ENCODE results near the gene PPM1D. TPM values are rescaled to one million over a fixed set of nuclear protein-coding genes. Genes with fewer than 3 reads are reported as not detected.
"Not testable (repeated sequence)": the region's sequence is repeated elsewhere in the genome, so short reads cannot be mapped to it uniquely, and the experiment has no call there.

The PPM1D gene
- 10 to 100 TPM; 19.3 to 22.4 TPM for total RNA-seq

- H3K27me3 Mint-ChIP-seq, result no peaks in the 10 kb centered on the region
- H3K36me3 Mint-ChIP-seq (ENCODE audit: low read depth), result peaks cover 12% of the 10 kb centered on the region
- H3K4me3 Mint-ChIP-seq, result peak within 1 kb of the TSS; percentile 89
- ChIA-PET POLR2A (interaction anchor here (0.6 to 1.3 kb wide), 6 partner anchors 9 to 244 kb away, joined by 3 to 5 read pairs (median 4); partner anchors contain the start of gene BCAS3), CTCF (interaction anchor here (1.1 to 2.0 kb wide), 4 partner anchors 14 to 78 kb away, joined by 3 to 5 read pairs (median 4); partner anchors contain the start of gene BCAS3)
- H3K9me3 Mint-ChIP-seq, result no peaks in the 10 kb centered on the region
- peaks cover 43% of the 10 kb centered on the region for H3K4me1 Mint-ChIP-seq
- peak; percentile 98 for DNase-seq
- H3K27ac Mint-ChIP-seq, result peak within 1 kb of the TSS; percentile 93
These were observed at the start of gene PPM1D for GRCh38 chr17:60599620-60600489. TSS of gene PPM1D (plus strand) at chr17:60600193. CDS start at chr17:60600415, 222 bp downstream.

DNA sequence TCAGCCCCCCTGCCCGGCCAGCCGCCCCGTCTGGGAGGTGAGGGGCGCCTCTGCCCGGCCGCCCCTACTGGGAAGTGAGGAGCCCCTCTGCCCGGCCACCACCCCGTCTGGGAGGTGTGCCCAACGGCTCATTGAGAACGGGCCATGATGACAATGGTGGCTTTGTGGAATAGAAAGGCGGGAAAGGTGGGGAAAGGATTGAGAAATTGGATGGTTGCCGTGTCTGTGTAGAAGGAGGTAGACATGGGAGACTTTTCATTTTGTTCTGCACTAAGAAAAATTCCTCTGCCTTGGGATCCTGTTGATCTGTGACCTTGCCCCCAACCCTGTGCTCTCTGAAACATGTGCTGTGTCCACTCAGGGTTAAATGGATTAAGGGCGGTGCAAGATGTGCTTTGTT is 47.7 kb upstream of the PPM1D start:
- POLR2A ChIA-PET; H3K27ac Mint-ChIP-seq; H3K4me3 Mint-ChIP-seq; CTCF ChIA-PET; DNase-seq; H3K27me3 Mint-ChIP-seq; H3K9me3 Mint-ChIP-seq; H3K4me1 Mint-ChIP-seq; H3K36me3 Mint-ChIP-seq (ENCODE audit: low read depth): not testable (repeated sequence)

DNA sequence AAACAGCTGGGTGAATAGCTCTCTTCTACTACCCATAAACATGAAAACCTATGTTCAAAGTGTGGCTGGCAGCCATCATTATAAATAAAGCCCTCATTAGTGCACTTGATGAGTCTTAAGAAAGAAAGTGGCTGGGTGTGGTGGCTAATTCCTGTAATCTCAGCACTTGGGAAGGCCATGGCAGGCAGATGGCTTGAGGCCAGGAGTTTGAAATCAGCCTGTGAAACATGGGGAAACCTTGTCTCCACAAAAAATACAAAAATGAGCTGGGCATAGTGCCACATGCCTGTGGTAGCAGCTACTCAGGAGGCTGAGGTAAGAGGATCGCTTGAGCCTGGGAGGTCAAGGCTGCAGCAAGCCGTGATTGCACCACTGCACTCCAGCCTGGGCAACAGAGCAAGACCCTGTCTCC is 45.6 kb upstream of the PPM1D start:
- no peaks in the 10 kb centered on the region for H3K4me1 Mint-ChIP-seq
- H3K27ac Mint-ChIP-seq, result no peak overlapping the region
- DNase-seq, result no peak
- peaks cover 24% of the 10 kb centered on the region for H3K9me3 Mint-ChIP-seq
- H3K4me3 Mint-ChIP-seq, result no peak overlapping the region
- H3K36me3 Mint-ChIP-seq (ENCODE audit: low read depth), result no peaks in the 10 kb centered on the region
- peaks cover 2% of the 10 kb centered on the region for H3K27me3 Mint-ChIP-seq
- ChIA-PET POLR2A (no interaction called here), CTCF (no interaction called here)

DNA sequence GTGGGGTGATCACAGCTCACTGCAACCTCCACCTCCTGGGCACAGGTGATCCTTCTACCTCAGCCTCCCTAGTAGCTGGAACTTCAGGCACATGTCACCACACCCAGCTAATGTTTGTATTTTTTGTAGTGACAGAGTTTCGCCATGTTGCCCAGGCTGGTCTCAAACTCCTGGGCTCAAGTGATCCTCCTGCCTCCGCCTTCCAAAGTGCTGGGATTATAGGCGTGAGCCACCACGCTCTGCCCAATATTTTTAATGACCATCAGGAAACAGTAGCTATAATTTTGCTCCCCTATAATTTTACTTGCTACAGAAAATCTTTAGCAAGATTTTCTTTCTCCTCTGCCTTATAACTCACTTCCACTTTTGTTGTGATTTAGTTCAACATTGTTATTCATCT is 44.2 kb upstream of the PPM1D start:
- Mint-ChIP-seq H3K4me1 (no peaks in the 10 kb centered on the region), H3K27ac (no peak overlapping the region), H3K4me3 (no peak overlapping the region), H3K9me3 (peaks cover 24% of the 10 kb centered on the region), H3K27me3 (peaks cover 2% of the 10 kb centered on the region), H3K36me3 (ENCODE audit: low read depth) (no peaks in the 10 kb centered on the region)
- ChIA-PET CTCF (no interaction called here), POLR2A (no interaction called here)
- no peak for DNase-seq

GRCh38 chr17:60557805-60558204 is 42.2 kb upstream of the PPM1D start:
- ChIA-PET CTCF (interaction anchor here (0.7 to 1.1 kb wide), 2 partner anchors 12 to 213 kb away, joined by 4 to 5 read pairs; no protein-coding TSS in a partner anchor), POLR2A (no interaction called here)
- no peaks in the 10 kb centered on the region for H3K4me1 Mint-ChIP-seq
- DNase-seq, result no peak
- H3K9me3 Mint-ChIP-seq, result peaks cover 24% of the 10 kb centered on the region
- peaks cover 3% of the 10 kb centered on the region for H3K27me3 Mint-ChIP-seq
- H3K4me3 Mint-ChIP-seq, result no peak overlapping the region
- no peaks in the 10 kb centered on the region for H3K36me3 Mint-ChIP-seq (ENCODE audit: low read depth)
- no peak overlapping the region for H3K27ac Mint-ChIP-seq

DNA sequence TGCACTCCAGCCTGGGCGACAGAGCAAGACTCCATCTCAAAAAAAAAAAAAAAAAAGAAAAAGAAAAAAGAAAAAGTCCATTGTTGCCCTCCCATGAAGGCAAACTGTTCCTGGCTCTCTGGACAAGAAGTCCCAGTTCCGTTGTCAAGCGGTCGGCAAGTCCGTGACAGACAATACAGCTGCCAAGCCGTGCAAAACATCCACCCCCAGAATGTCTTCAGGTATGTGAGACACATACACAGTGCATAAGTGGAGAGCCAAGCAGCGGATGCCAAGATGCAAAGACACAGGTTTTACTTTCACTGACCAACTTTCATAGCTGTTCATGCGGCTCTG is 40.4 kb upstream of the PPM1D start:
- CTCF ChIA-PET, result interaction anchor here (0.7 to 0.8 kb wide), 2 partner anchors 10 to 211 kb away, joined by 3 to 4 read pairs; no protein-coding TSS in a partner anchor
- H3K36me3 Mint-ChIP-seq (ENCODE audit: low read depth), result no peaks in the 10 kb centered on the region

GRCh38 chr17:60559995-60560859 is 39.8 kb upstream of the PPM1D start:
- Mint-ChIP-seq H3K4me3 (no peak overlapping the region), H3K27me3 (peaks cover 7% of the 10 kb centered on the region), H3K9me3 (peaks cover 24% of the 10 kb centered on the region), H3K27ac (no peak overlapping the region), H3K4me1 (no peaks in the 10 kb centered on the region), H3K36me3 (ENCODE audit: low read depth) (no peaks in the 10 kb centered on the region)
- CTCF ChIA-PET, result no interaction called here
- POLR2A ChIA-PET, result no interaction called here
- no peak for DNase-seq

More for the DNA sequence above, 40.4 kb upstream of the PPM1D start:
- Mint-ChIP-seq H3K9me3 (peaks cover 24% of the 10 kb centered on the region), H3K27me3 (peaks cover 7% of the 10 kb centered on the region), H3K4me3 (no peak overlapping the region), H3K4me1 (no peaks in the 10 kb centered on the region), H3K27ac (no peak overlapping the region)
- no peak for DNase-seq
- POLR2A ChIA-PET, result no interaction called here

GRCh38 chr17:60560860-60561257 is 39.1 kb upstream of the PPM1D start:
- CTCF ChIA-PET, result no interaction called here
- Mint-ChIP-seq H3K4me1 (no peaks in the 10 kb centered on the region), H3K27me3 (peaks cover 7% of the 10 kb centered on the region), H3K36me3 (ENCODE audit: low read depth) (no peaks in the 10 kb centered on the region), H3K4me3 (no peak overlapping the region), H3K9me3 (peaks cover 24% of the 10 kb centered on the region), H3K27ac (no peak overlapping the region)
- POLR2A ChIA-PET, result no interaction called here
- DNase-seq, result no peak

DNA sequence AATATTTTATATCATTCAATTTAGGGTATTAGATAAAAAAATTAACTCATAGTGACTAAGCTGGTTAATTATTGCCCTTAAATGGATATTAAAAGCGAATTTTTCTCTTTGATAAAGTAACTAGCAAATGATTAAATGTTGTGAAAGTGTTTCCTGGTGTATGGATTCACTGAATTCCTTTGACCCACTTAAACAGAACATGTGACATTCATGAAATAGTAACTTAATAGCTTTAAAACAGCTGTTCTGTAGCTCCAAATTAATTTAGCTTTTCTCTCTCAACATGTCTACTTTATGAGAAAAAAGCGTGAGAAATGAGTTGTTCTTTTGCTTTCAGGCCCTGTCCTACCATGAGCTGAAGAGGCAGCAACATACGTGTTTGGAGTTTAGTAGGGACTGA is 37.6 kb upstream of the PPM1D start:
- peaks cover 5% of the 10 kb centered on the region for H3K27me3 Mint-ChIP-seq
- CTCF ChIA-PET, result interaction anchor here (0.6 to 1.0 kb wide), 3 partner anchors 13 to 246 kb away, joined by 3 to 4 read pairs (median 3); no protein-coding TSS in a partner anchor
- no peaks in the 10 kb centered on the region for H3K4me1 Mint-ChIP-seq
- POLR2A ChIA-PET, result no interaction called here
- DNase-seq, result no peak
- peaks cover 15% of the 10 kb centered on the region for H3K9me3 Mint-ChIP-seq
- H3K27ac Mint-ChIP-seq, result no peak overlapping the region
- H3K36me3 Mint-ChIP-seq (ENCODE audit: low read depth), result no peaks in the 10 kb centered on the region
- no peak overlapping the region for H3K4me3 Mint-ChIP-seq

DNA sequence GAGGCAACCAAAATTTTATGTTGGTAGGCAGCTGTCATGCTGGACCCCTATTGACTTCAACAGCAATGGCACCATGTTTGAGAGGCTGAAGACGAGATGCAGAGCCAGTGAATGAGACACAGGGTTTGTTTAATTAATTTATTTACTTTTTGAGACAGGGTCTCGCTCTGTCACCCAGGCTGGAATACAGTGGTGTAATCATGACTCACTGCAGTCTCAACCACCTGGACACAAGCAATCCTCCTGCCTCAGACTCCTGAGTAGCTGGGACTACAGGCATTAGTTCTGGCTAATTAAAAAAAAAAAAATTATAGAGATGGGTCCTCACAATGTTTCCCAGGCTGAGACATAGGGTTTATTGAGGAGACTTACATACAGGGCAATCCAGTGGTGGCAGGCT is 36.2 kb upstream of the PPM1D start:
- no peak for DNase-seq
- Mint-ChIP-seq H3K4me3 (no peak overlapping the region), H3K27me3 (peaks cover 5% of the 10 kb centered on the region), H3K27ac (no peak overlapping the region), H3K4me1 (no peaks in the 10 kb centered on the region), H3K9me3 (peaks cover 3% of the 10 kb centered on the region), H3K36me3 (ENCODE audit: low read depth) (no peaks in the 10 kb centered on the region)
- ChIA-PET POLR2A (no interaction called here), CTCF (interaction anchor here (0.6 kb wide), 1 partner anchor 173 kb away, joined by 4 read pairs; no protein-coding TSS in a partner anchor)

DNA sequence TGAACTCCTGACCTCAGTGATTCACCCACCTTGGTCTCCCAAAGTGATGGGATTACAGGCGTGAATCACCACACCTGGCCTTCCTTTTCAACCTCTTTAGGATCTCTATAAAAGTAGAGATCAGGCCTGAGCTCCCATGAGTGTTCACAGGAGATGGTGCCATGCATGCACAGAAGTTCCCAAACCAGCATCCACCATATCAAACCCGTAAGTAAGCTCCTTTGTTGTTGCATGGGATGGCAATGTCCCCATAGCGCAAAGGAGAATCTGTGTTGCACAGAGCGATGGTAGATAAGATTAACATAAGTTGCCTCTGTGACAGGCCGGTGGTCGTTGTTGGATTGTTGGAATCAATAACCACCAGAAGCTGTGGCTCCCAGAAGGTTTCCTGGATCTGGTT is 34.8 kb upstream of the PPM1D start:
- Mint-ChIP-seq H3K27ac (no peak overlapping the region), H3K9me3 (no peaks in the 10 kb centered on the region), H3K27me3 (peaks cover 5% of the 10 kb centered on the region), H3K4me3 (no peak overlapping the region), H3K36me3 (ENCODE audit: low read depth) (no peaks in the 10 kb centered on the region), H3K4me1 (peaks cover 3% of the 10 kb centered on the region)
- ChIA-PET POLR2A (no interaction called here), CTCF (interaction anchor here (0.6 to 1.4 kb wide), 3 partner anchors 31 to 390 kb away, joined by 3 to 4 read pairs (median 3); no protein-coding TSS in a partner anchor)
- DNase-seq, result no peak

DNA sequence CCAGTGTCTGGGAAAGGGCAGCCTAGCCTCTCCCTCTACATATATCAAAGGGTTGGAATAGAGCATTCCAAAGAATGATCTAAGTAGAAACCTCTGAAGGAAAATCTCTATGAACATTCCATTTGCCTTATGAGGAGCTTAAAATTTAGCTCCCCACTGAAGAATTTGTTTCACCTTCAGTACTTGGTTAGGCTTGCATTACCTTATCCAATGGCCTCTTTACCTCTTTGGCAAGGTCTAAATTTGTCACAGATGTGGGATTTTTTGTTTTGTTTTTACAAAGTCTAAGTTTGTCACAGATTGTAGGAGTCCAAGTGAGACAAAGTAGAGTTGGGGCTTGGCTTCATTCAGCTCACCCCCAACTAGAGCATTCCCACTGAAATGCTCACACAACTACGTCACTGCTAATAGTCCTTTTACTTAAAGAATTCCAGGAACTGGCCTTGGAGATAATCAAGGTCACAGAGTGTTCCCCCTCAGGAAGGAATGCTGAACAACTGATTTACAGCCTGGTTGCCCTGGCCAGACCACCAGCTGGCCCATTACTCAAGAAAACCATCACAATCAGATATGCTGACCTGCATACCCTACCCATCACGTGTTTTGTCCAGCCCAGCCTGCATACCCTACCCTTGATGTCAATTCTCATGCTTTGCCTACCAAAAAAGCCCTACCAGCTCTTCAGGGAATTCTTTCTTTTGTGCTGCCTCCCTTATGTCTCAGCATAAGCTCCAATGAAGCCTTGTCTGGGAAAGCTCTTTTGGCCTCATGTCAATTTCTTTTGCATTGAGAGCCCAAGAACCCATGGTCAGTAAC is 26.5 kb upstream of the PPM1D start:
- Mint-ChIP-seq H3K36me3 (ENCODE audit: low read depth) (no peaks in the 10 kb centered on the region), H3K4me3 (no peak overlapping the region), H3K4me1 (peaks cover 13% of the 10 kb centered on the region), H3K27me3 (peaks cover 9% of the 10 kb centered on the region), H3K9me3 (no peaks in the 10 kb centered on the region), H3K27ac (no peak overlapping the region)
- no peak for DNase-seq
- CTCF ChIA-PET, result interaction anchor here (0.6 to 2.0 kb wide), 4 partner anchors 9 to 1037 kb away, joined by 3 to 7 read pairs (median 4); no protein-coding TSS in a partner anchor
- POLR2A ChIA-PET, result no interaction called here
